ENCODE data around the gene C3orf70. TPM values are rescaled to one million over a fixed set of nuclear protein-coding genes. Genes with fewer than 3 reads are reported as not detected.

Gene C3orf70
- total and polyA plus RNA-seq, 2 of the 8 experiments (the other 6 are each of a cell fraction or from before 2014, with no cell fraction given) = 1.7 to 2.0 TPM

- H3K79me1 ChIP-seq (ENCODE audit: low read depth, low read length) = no peaks in the 10 kb centered on the region
- no peak overlapping the region for H4K5ac ChIP-seq (ENCODE audit: insufficient read length, low read depth, low read length)
- H4K20me1 ChIP-seq (replicated peaks in 1 of 2; ENCODE audit: control insufficient read depth in 1 of 2, insufficient read depth in 2 of 2, low read length in 2 of 2) = peaks cover 0 to 4% of the 10 kb centered on the region in 2 experiments
- H2BK15ac ChIP-seq (ENCODE audit: low read length) = no peak overlapping the region
- 0 out of 2 replicates have a peak, but pooled peaks have one; percentile 31 for TF ChIP-seq USF2 (IDR thresholded peaks at IDR 0.05; ENCODE audit: low read length)
- no peak for TF ChIP-seq CTBP2 (IDR thresholded peaks at IDR 0.05; ENCODE audit: borderline replicate concordance, insufficient read depth, insufficient read length, low read length)
- FAIRE-seq (no peak), DNase-seq (ENCODE audit: low read depth in 1 of 2, low spot score in 2 of 2) (no peak)
- H2BK20ac ChIP-seq (ENCODE audit: low read length) = no peak overlapping the region
- H3K4ac ChIP-seq (replicated peaks; ENCODE audit: insufficient read length, low read depth, low read length) = no peak overlapping the region
- H3K18ac ChIP-seq (ENCODE audit: extremely low read depth, low read length) = no peak overlapping the region
- H3K23me2 ChIP-seq (ENCODE audit: low read depth, low read length) = peaks cover 14% of the 10 kb centered on the region
- H2BK120ac ChIP-seq (replicated peaks; ENCODE audit: low read depth, low read length) = no peak overlapping the region
- ChIA-PET POLR2A (ENCODE audit: partially characterized antibody) (interaction anchor here (0.9 kb wide), 1 partner anchor 425 kb away, joined by 4 read pairs; no protein-coding TSS in a partner anchor), CTCF (ENCODE audit: partially characterized antibody) (interaction anchor here (0.8 to 2.2 kb wide), 4 partner anchors 8 to 19 kb away, joined by 3 to 9 read pairs (median 4); no protein-coding TSS in a partner anchor)
- no peak overlapping the region for H2BK12ac ChIP-seq (ENCODE audit: low read depth, low read length)
- no peak overlapping the region for H3K23ac ChIP-seq (ENCODE audit: insufficient read length)
- no peak overlapping the region for H3K4me3 ChIP-seq (ENCODE audit: extremely low read depth in 1 of 4, insufficient read depth in 2 of 4, low read depth in 3 of 4, low read length in 4 of 4)
- H3K27ac ChIP-seq (ENCODE audit: low read depth, low read length) = no peak overlapping the region
- H3K14ac ChIP-seq (ENCODE audit: insufficient read length) = no peak overlapping the region
- H3K4me2 ChIP-seq (ENCODE audit: insufficient read depth in 1 of 2, low read depth in 2 of 2, low read length in 2 of 2) = no peak overlapping the region
- H3K9me3 ChIP-seq (ENCODE audit: insufficient read depth in 2 of 2, low read depth in 1 of 2, low read length in 1 of 2) = no peaks in the 10 kb centered on the region
- H4K91ac ChIP-seq (replicated peaks; ENCODE audit: insufficient read length, low read length) = no peak overlapping the region
- H3K9ac ChIP-seq (replicated peaks in 1 of 4; ENCODE audit: extremely low read depth in 1 of 4, low read depth in 3 of 4, low read length in 3 of 4) = no peak overlapping the region
- WGBS, 2 experiments (ENCODE audit: extremely low coverage in 1 of 2, insufficient coverage in 1 of 2, insufficient read length in 1 of 2, insufficient replicate concordance in 2 of 2, low coverage in 1 of 2, low lambda C conversion rate in 2 of 2, missing lambda C conversion rate in 1 of 2) = 89% methylated on average over 3 of the region's 3 CpGs; no CpG with 5 or more reads in 1 of the 2 experiments
- no peak overlapping the region for H3K56ac ChIP-seq (replicated peaks; ENCODE audit: insufficient read length, low read depth, low read length)
- no peak overlapping the region for H4K8ac ChIP-seq (ENCODE audit: extremely low read depth, insufficient read depth, low read length)
- no peaks in the 10 kb centered on the region for H3K36me3 ChIP-seq (ENCODE audit: control insufficient read depth in 2 of 4, insufficient read depth in 4 of 4, low read length in 3 of 4)
- peaks cover 0 to 9% (median 8%) of the 10 kb centered on the region in 4 experiments; a peak in 6 of 7 replicates for H3K27me3 ChIP-seq (replicated peaks in 1 of 4; ENCODE audit: control insufficient read depth in 3 of 4, extremely low read depth in 1 of 4, insufficient read depth in 3 of 4, low read length in 3 of 4)
- H2AK5ac ChIP-seq (ENCODE audit: low read depth, low read length) = no peak overlapping the region
- H2AFZ ChIP-seq (ENCODE audit: low read length) = peak overlapping the region; percentile 42; the same call in 1 of the 2 replicates
- peaks cover 4 to 9% (median 6%) of the 10 kb centered on the region in 4 experiments; a peak in 6 of 7 replicates for H3K4me1 ChIP-seq (replicated peaks in 1 of 4; ENCODE audit: control insufficient read depth in 3 of 4, insufficient read depth in 4 of 4, low read length in 3 of 4)
- no peak overlapping the region for H2BK5ac ChIP-seq (ENCODE audit: low read depth, low read length)
- H3K79me2 ChIP-seq (ENCODE audit: control insufficient read depth in 1 of 2, insufficient read depth in 2 of 2, low read length in 2 of 2) = no peaks in the 10 kb centered on the region
Observed at GRCh38 chr3:185157347-185157746, 4.5 kb upstream of the C3orf70 start.
